Stomach (tissue), 4 donors: Measurements from ENCODE around the gene SENP7.

Source experiments
- POLR2AphosphoS5 ChIP-seq, 3 donors: sonication (generic); formaldehyde crosslinking; IDR thresholded peaks; one replicate each; pipeline ENCODE4 v1.6.1; 2016; ENCODE audit warnings: antibody characterized with exemption in 3 of 3
- TF ChIP-seq, protein P1 (sequence below), 7 experiments: fragments of 450-650 bp in 4 of 7; fragments of 200-600 bp in 3 of 7; sonication (generic) in 3 of 7; IDR thresholded peaks; one replicate each; pipeline ENCODE4 v1.5.1; 2016 to 2019; ENCODE audit warnings: antibody characterized with exemption in 7 of 7, control low read depth in 2 of 7, mild to moderate bottlenecking in 1 of 7

DNA sequence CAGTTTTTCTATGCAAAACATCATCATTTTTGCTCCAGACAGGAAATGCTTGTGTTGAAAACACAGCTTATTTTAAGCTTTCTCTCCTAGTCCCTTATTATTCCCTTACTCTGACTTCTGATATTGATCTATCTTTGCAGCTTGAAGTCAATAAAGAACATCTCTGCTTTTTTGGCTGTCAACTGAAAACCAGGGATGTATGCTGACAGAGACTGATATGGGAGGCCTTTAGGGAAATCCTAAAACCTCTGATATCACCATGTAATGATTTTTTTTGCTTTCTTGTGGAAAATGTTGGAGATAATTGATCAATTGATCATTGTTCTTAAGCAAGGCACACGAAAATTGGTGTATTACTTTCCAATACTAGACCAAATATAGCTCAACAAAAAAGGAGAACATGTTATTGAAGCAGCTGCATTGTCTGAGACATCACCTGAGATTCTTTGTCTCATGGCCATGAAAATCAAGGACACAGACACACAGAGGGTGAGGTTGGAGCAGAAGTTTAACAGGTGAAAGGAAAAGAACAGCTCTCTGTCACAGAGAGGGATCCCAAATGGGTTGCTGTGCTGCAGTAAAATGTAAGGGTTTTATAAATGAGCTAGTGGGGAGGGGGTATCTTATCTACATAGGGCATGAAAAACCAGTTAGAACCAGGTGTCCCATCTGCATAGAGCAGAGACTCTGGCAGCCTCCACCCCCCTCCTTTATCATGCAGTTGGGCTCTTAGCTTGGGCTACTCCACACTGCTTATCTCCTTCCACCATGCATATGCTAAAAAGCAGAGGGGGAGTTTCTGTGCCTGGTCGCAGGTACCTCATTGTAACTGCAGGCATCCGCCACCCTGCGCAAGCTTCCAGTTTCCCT is 17.0 kb upstream of the SENP7 start:
- TF ChIP-seq POLR2AphosphoS5 (IDR thresholded peaks at IDR 0.05): no peak
- TF ChIP-seq, protein P1, sequence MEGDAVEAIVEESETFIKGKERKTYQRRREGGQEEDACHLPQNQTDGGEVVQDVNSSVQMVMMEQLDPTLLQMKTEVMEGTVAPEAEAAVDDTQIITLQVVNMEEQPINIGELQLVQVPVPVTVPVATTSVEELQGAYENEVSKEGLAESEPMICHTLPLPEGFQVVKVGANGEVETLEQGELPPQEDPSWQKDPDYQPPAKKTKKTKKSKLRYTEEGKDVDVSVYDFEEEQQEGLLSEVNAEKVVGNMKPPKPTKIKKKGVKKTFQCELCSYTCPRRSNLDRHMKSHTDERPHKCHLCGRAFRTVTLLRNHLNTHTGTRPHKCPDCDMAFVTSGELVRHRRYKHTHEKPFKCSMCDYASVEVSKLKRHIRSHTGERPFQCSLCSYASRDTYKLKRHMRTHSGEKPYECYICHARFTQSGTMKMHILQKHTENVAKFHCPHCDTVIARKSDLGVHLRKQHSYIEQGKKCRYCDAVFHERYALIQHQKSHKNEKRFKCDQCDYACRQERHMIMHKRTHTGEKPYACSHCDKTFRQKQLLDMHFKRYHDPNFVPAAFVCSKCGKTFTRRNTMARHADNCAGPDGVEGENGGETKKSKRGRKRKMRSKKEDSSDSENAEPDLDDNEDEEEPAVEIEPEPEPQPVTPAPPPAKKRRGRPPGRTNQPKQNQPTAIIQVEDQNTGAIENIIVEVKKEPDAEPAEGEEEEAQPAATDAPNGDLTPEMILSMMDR (IDR thresholded peaks at IDR 0.05): no peak
